ENCODE measurements around the gene SH3BGR. TPM values are rescaled to one million over a fixed set of nuclear protein-coding genes. Genes with fewer than 3 reads are reported as not detected.
A peak's percentile ranks its signal among the peaks of the same experiment; 100 is the strongest.
"Not testable (repeated sequence)": the region's sequence is repeated elsewhere in the genome, so short reads cannot be mapped to it uniquely, and the experiment has no call there.

The SH3BGR gene
- total RNA-seq, 1 donor from 2014 or later, result 2.2 TPM

DNA sequence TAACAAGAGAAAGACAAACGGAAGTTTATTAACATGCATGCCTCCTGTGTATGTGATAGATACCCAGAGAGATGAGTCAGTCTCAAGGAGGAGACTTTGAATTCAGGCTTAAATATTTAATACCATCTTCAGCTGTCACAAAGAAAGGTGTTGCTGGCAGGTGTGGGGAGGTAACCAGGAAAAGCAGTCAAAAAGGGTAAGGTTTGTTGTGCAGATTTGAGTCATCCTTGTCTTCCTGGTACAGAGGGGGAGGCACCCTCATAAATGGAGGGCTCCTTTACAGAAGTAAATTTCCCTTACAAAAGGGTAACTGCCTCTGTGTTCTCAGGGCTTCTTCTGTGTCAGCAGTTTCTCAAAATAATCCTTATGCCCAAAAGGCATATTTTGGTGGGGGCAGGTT is 85.8 kb downstream of the SH3BGR start:
- H3K27ac Mint-ChIP-seq, result peak overlapping the region; percentile 3
- peaks cover 3% of the 10 kb centered on the region for H3K36me3 Mint-ChIP-seq
- no peak for TF ChIP-seq CTCF (conservative IDR thresholded peaks at IDR 0.05)
- peaks cover 4% of the 10 kb centered on the region for H3K9me3 Mint-ChIP-seq
- no peaks in the 10 kb centered on the region for H3K4me1 Mint-ChIP-seq (ENCODE audit: unreplicated experiment)
- no peaks in the 10 kb centered on the region for H3K27me3 Mint-ChIP-seq
- no peak overlapping the region for H3K4me3 Mint-ChIP-seq
- no peak for DNase-seq (ENCODE audit: extremely low spot score, unreplicated experiment)

- no peak for TF ChIP-seq CTCF (conservative IDR thresholded peaks at IDR 0.05)
- H3K27me3 Mint-ChIP-seq, result no peaks in the 10 kb centered on the region
- no peaks in the 10 kb centered on the region for H3K4me1 Mint-ChIP-seq (ENCODE audit: unreplicated experiment)
- no peak for DNase-seq (ENCODE audit: extremely low spot score, unreplicated experiment)
- H3K36me3 Mint-ChIP-seq, result peaks cover 3% of the 10 kb centered on the region
- no peak overlapping the region for H3K4me3 Mint-ChIP-seq
- peaks cover 4% of the 10 kb centered on the region for H3K9me3 Mint-ChIP-seq
- H3K27ac Mint-ChIP-seq, result no peak overlapping the region
Observed at GRCh38 chr21:39538453-39539042, 86.8 kb downstream of the SH3BGR start.

GRCh38 chr21:39540367-39540766 is 88.6 kb downstream of the SH3BGR start:
- not testable (repeated sequence) for H3K36me3 Mint-ChIP-seq; DNase-seq (ENCODE audit: extremely low spot score, unreplicated experiment); H3K27me3 Mint-ChIP-seq; H3K27ac Mint-ChIP-seq; H3K4me1 Mint-ChIP-seq (ENCODE audit: unreplicated experiment); H3K4me3 Mint-ChIP-seq; H3K9me3 Mint-ChIP-seq

DNA sequence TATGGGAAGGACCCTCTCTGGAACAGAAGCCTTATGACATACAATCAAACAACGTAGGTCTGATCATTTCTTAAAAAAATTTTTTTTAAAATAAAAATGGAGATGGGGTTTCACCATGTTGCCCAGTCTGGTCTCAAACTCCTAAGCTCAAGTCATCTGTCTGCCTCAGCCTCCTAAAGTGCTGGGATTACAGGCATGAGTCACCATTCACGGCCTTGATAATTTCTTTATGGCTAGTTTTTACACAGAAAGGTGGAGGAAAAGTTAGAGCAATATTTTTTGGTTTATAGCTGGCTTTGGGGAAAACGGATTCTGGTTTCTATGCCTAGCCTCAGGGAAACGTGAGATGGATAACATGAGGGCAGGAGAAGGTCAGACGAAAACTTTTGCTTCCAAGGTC is 91.0 kb downstream of the SH3BGR start:
- Mint-ChIP-seq H3K27ac (peak overlapping the region; percentile 64), H3K9me3 (peaks cover 9% of the 10 kb centered on the region), H3K4me1 (ENCODE audit: unreplicated experiment) (no peaks in the 10 kb centered on the region), H3K27me3 (no peaks in the 10 kb centered on the region), H3K36me3 (peaks cover 3% of the 10 kb centered on the region), H3K4me3 (no peak overlapping the region)
- no peak for DNase-seq (ENCODE audit: extremely low spot score, unreplicated experiment)
- TF ChIP-seq CTCF (conservative IDR thresholded peaks at IDR 0.05), result no peak

GRCh38 chr21:39546522-39546921 is 94.8 kb downstream of the SH3BGR start:
- DNase-seq (ENCODE audit: extremely low spot score, unreplicated experiment), result no peak
- peaks cover 11% of the 10 kb centered on the region for H3K9me3 Mint-ChIP-seq
- H3K27me3 Mint-ChIP-seq, result no peaks in the 10 kb centered on the region
- no peak overlapping the region for H3K27ac Mint-ChIP-seq
- no peaks in the 10 kb centered on the region for H3K4me1 Mint-ChIP-seq (ENCODE audit: unreplicated experiment)
- H3K4me3 Mint-ChIP-seq, result no peak overlapping the region
- no peak for TF ChIP-seq CTCF (conservative IDR thresholded peaks at IDR 0.05)
- no peaks in the 10 kb centered on the region for H3K36me3 Mint-ChIP-seq

DNA sequence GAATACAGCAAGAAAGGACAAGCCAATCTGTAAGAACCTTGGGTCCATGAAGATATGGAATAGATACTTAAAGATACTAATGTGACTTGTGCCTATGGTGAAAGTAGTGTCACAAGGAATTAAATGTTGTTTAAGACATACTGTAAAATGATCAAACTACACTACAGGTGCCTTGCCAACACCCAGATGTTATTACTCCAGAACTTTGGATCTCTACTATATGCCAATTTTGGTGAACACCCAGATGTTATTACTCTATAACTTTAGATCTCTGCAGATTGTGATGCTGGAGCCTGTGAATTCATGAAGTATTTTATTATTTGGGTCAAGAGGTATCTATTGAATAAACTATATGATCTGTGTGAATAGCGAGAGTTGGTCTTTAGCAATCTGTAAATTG is 101.1 kb downstream of the SH3BGR start:
- peaks cover 7% of the 10 kb centered on the region for H3K4me1 Mint-ChIP-seq (ENCODE audit: unreplicated experiment)
- H3K27ac Mint-ChIP-seq, result no peak overlapping the region
- no peak for TF ChIP-seq CTCF (conservative IDR thresholded peaks at IDR 0.05)
- H3K27me3 Mint-ChIP-seq, result no peaks in the 10 kb centered on the region
- no peaks in the 10 kb centered on the region for H3K36me3 Mint-ChIP-seq
- no peak for DNase-seq (ENCODE audit: extremely low spot score, unreplicated experiment)
- H3K9me3 Mint-ChIP-seq, result peaks cover 8% of the 10 kb centered on the region
- H3K4me3 Mint-ChIP-seq, result no peak overlapping the region
